ENCODE results near the gene ITK. TPM values are rescaled to one million over a fixed set of nuclear protein-coding genes. Genes with fewer than 3 reads are reported as not detected.

Gene ITK
- total and polyA plus RNA-seq, 2 experiments from 2014 or later, result 0.08 TPM; not detected in 1

GRCh38 chr5:157167214-157167621, 13.4 kb upstream of the ITK start:
- Histone ChIP-seq H4K20me1 (replicated peaks; ENCODE audit: insufficient read depth) (no peaks in the 10 kb centered on the region), H3K4me3 (no peak overlapping the region), H3K4me1 (ENCODE audit: insufficient read depth) (no peaks in the 10 kb centered on the region; the same call in 1 of the 2 replicates), H3K9me2 (ENCODE audit: insufficient read depth) (no peaks in the 10 kb centered on the region), H3K36me3 (ENCODE audit: insufficient read depth) (no peaks in the 10 kb centered on the region), H3K27ac (ENCODE audit: low read depth) (no peak overlapping the region), H3K79me2 (replicated peaks; ENCODE audit: insufficient read depth) (no peaks in the 10 kb centered on the region), H3K4me2 (no peak overlapping the region), H3F3A (replicated peaks; ENCODE audit: low read depth) (no peaks in the 10 kb centered on the region), H3K27me3 (ENCODE audit: insufficient read depth) (no peaks in the 10 kb centered on the region), H2AFZ (no peak overlapping the region)
- Mint-ChIP-seq H3K36me3 (ENCODE audit: low read depth) (no peaks in the 10 kb centered on the region; the same call in 2 of the 3 replicates), H3K4me3 (no peak overlapping the region), H3K27me3 (ENCODE audit: insufficient read depth, low read depth, poor library complexity) (peaks cover 2% of the 10 kb centered on the region), H3K9me3 (peaks cover 11% of the 10 kb centered on the region; the same call in 2 of the 3 replicates), H3K27ac (no peak overlapping the region), H3K4me1 (peaks cover 17% of the 10 kb centered on the region; the same call in 2 of the 3 replicates)
- TF ChIP-seq POLR2AphosphoS5 (IDR thresholded peaks at IDR 0.05; ENCODE audit: low read depth), result no peak
- TF ChIP-seq STAT1 (IDR thresholded peaks at IDR 0.05; ENCODE audit: unreplicated experiment), result no peak
- no peak for TF ChIP-seq NANOG (IDR thresholded peaks at IDR 0.05; ENCODE audit: borderline replicate concordance)
- no peak for TF ChIP-seq EZH2phosphoT487 (IDR thresholded peaks at IDR 0.05; ENCODE audit: unreplicated experiment)
- TF ChIP-seq EZH2 (IDR thresholded peaks at IDR 0.05; ENCODE audit: low read depth, unreplicated experiment), result no peak
- TF ChIP-seq REST (IDR thresholded peaks at IDR 0.05; ENCODE audit: unreplicated experiment), result no peak
- no peak for TF ChIP-seq ZNF462 (CRISPR knock-in tag; IDR thresholded peaks at IDR 0.05)
- TF ChIP-seq ZNF114 (CRISPR knock-in tag; IDR thresholded peaks at IDR 0.05), result no peak
- no peak for TF ChIP-seq ZNF331 (CRISPR knock-in tag; IDR thresholded peaks at IDR 0.05; ENCODE audit: low read depth)
- TF ChIP-seq CREB1 (CRISPR knock-in tag; IDR thresholded peaks at IDR 0.05; ENCODE audit: low read depth), result no peak
- no peak for TF ChIP-seq JUNB (IDR thresholded peaks at IDR 0.05; ENCODE audit: unreplicated experiment)
- no peak for TF ChIP-seq CTCF (conservative IDR thresholded peaks at IDR 0.05; ENCODE audit: low read depth in 2 of 2)
- no peak for TF ChIP-seq ETS1 (IDR thresholded peaks at IDR 0.05)
- no peak for DNase-seq (ENCODE audit: low spot score)
- ATAC-seq, result no peak
